Measurements from ENCODE around the gene JADE2. TPM values are rescaled to one million over a fixed set of nuclear protein-coding genes. Genes with fewer than 3 reads are reported as not detected.

Gene JADE2
- polyA plus RNA-seq, 2 of the 4 experiments (the other 2 are of a cell fraction): 24.0 to 27.1 TPM

- H3K4me2 ChIP-seq: no peak overlapping the region
- H3K4me3 ChIP-seq: no peak overlapping the region
- DNase-seq (ENCODE audit: low read depth in 1 of 2, low spot score in 1 of 2) (no peak), FAIRE-seq (no peak), ATAC-seq (no peak)
- H3K4me1 ChIP-seq: peaks cover 38% of the 10 kb centered on the region
- 90% methylated on average over 2 of the region's 4 CpGs for WGBS (ENCODE audit: missing lambda C conversion rate)
- ChIA-PET POLR2A (no interaction called here), CTCF (interaction anchor here (0.7 to 6.3 kb wide), 3 partner anchors 13 to 37 kb away, joined by 3 to 47 read pairs (median 6); no protein-coding TSS in a partner anchor)
- TF ChIP-seq EHMT2 (IDR thresholded peaks at IDR 0.05; ENCODE audit: low read depth) (no peak), NR3C1 (IDR thresholded peaks at IDR 0.05) (no peak), FOXS1 (CRISPR knock-in tag; IDR thresholded peaks at IDR 0.05) (no peak), HOXB5 (CRISPR knock-in tag; IDR thresholded peaks at IDR 0.05) (no peak), PHF8 (IDR thresholded peaks at IDR 0.05; ENCODE audit: borderline replicate concordance, low read depth) (no peak), E2F6 (IDR thresholded peaks at IDR 0.05; ENCODE audit: borderline replicate concordance, low read depth) (no peak), CTCF (IDR thresholded peaks at IDR 0.05) (no peak), ZFP36 (IDR thresholded peaks at IDR 0.05; ENCODE audit: borderline replicate concordance, partially characterized antibody) (no peak), REST (IDR thresholded peaks at IDR 0.05) (no peak), ZSCAN20 (CRISPR knock-in tag; IDR thresholded peaks at IDR 0.05) (no peak), NFE2L2 (conservative IDR thresholded peaks at IDR 0.05; ENCODE audit: low read length) (no peak)
- no peaks in the 10 kb centered on the region for H3K9me3 ChIP-seq
- no peak overlapping the region for H3K27ac ChIP-seq
Observed at GRCh38 chr5:134564396-134564795, 38.9 kb downstream of the JADE2 start.

GRCh38 chr5:134565791-134566740 lies 40.6 kb downstream of the JADE2 start:
- Histone ChIP-seq H3K4me2 (no peak overlapping the region), H3K9me3 (no peaks in the 10 kb centered on the region), H3K4me3 (no peak overlapping the region), H3K27ac (no peak overlapping the region), H3K4me1 (peaks cover 40% of the 10 kb centered on the region)
- CTCF ChIA-PET: interaction anchor here (0.6 to 6.3 kb wide), 6 partner anchors 11 to 303 kb away, joined by 4 to 47 read pairs (median 6); no protein-coding TSS in a partner anchor
- ATAC-seq (no peak), FAIRE-seq (no peak), DNase-seq (ENCODE audit: low read depth in 1 of 2, low spot score in 1 of 2) (no peak)
- 96% methylated on average over 28 of the region's 28 CpGs for WGBS (ENCODE audit: missing lambda C conversion rate)
- POLR2A ChIA-PET: interaction anchor here (0.8 kb wide), 1 partner anchor 100 kb away, joined by 4 read pairs; no protein-coding TSS in a partner anchor
- no peak for TF ChIP-seq ZSCAN20 (CRISPR knock-in tag; IDR thresholded peaks at IDR 0.05)
- no peak for TF ChIP-seq ZFP36 (IDR thresholded peaks at IDR 0.05; ENCODE audit: borderline replicate concordance, partially characterized antibody)
- no peak for TF ChIP-seq ATOH8 (CRISPR knock-in tag; IDR thresholded peaks at IDR 0.05; ENCODE audit: low read depth)
- TF ChIP-seq TFCP2L1 (CRISPR knock-in tag; IDR thresholded peaks at IDR 0.05): no peak
- no peak for TF ChIP-seq CHD4 (IDR thresholded peaks at IDR 0.05; ENCODE audit: borderline replicate concordance)
- no peak for TF ChIP-seq CEBPB (IDR thresholded peaks at IDR 0.05)
- TF ChIP-seq SMC3 (IDR thresholded peaks at IDR 0.05): no peak
- no peak for TF ChIP-seq BHLHE40 (IDR thresholded peaks at IDR 0.05; ENCODE audit: low read depth, low read length)
- TF ChIP-seq KDM5A (IDR thresholded peaks at IDR 0.05): no peak
- TF ChIP-seq PBX3 (IDR thresholded peaks at IDR 0.05): no peak
- TF ChIP-seq GATA3 (IDR thresholded peaks at IDR 0.05; ENCODE audit: borderline replicate concordance): no peak
- TF ChIP-seq BCL3 (IDR thresholded peaks at IDR 0.05): no peak
- no peak for TF ChIP-seq REST (IDR thresholded peaks at IDR 0.05)

Data from A549 (cell line).